Fibroblast of mammary gland (primary cell): ENCODE measurements around the gene SLC6A16.

Experiments
- DNase-seq: peaks from one replicate; pipeline ENCODE4 v3.0.0-alpha.2; 2010; ENCODE audit warnings: low read depth
- H3K4me3 ChIP-seq: 2 replicates; pipeline ENCODE4 v1.5.1; 2011; ENCODE audit warnings: low read depth, mild to moderate bottlenecking, low read length, moderate library complexity; ENCODE audit not compliant: control insufficient read depth
- CTCF ChIP-seq: conservative IDR thresholded peaks from 2 replicates; pipeline ENCODE4 v1.5.1; 2011; ENCODE audit warnings: low read depth, low read length, inconsistent platforms; ENCODE audit not compliant: control insufficient read depth, insufficient read depth

Gene SLC6A16

GRCh38 chr19:49363268-49364082, 38.5 kb upstream of the SLC6A16 start, which contains the start of gene DKKL1:
DKKL1 (plus strand) TSS chr19:49363877; CDS start chr19:49363999, 122 bp downstream.
- peak within 1 kb of the TSS; percentile 80 for H3K4me3 ChIP-seq
- no peak for TF ChIP-seq CTCF
- DNase-seq = peak; percentile 99

- TF ChIP-seq CTCF = no peak
- DNase-seq = no peak
- H3K4me3 ChIP-seq = peak overlapping the region; percentile 80
These were observed 37.9 kb upstream of the SLC6A16 start for GRCh38 chr19:49362929-49363267.

- peak; percentile 22 for DNase-seq
- peak within 1 kb of the TSS; percentile 80 for H3K4me3 ChIP-seq
- no peak for TF ChIP-seq CTCF
These were observed 37.3 kb upstream of the SLC6A16 start, which contains the start of gene TEAD2 for GRCh38 chr19:49362048-49362928. TEAD2 (minus strand) TSS chr19:49362416; CDS start chr19:49360075, 2,341 bp downstream.

GRCh38 chr19:49361438-49362047, 36.6 kb upstream of the SLC6A16 start:
- peak; percentile 69 for DNase-seq
- no peak for TF ChIP-seq CTCF
- H3K4me3 ChIP-seq = peak overlapping the region; percentile 80

- no peak for TF ChIP-seq CTCF
- no peak for DNase-seq
- H3K4me3 ChIP-seq = no peak overlapping the region
These were observed 35.1 kb upstream of the SLC6A16 start for GRCh38 chr19:49359851-49360820.
